BLaER1 treated with 17β-estradiol and CSF1 and Interleukin-3, amounts not matched to agents 10 nM and 100 nM (cell line): ENCODE results near the gene PATZ1.

ENCODE experiments used
- H3K27ac ChIP-seq, 11 experiments: shearing (Covaris generic); formaldehyde crosslinking; 2 replicates each; pipeline ENCODE4 v1.8.1; 2022
- H3K27me3 ChIP-seq, 11 experiments: shearing (Covaris generic); formaldehyde crosslinking; 2 replicates each; pipeline ENCODE4 v1.8.1; 2022
- H3K36me3 ChIP-seq, 11 experiments: shearing (Covaris generic); formaldehyde crosslinking; 2 replicates each; pipeline ENCODE4 v1.8.1; 2022
- H3K4me1 ChIP-seq, 10 experiments: shearing (Covaris generic); formaldehyde crosslinking; 2 replicates each; pipeline ENCODE4 v1.8.1; 2022
- H3K4me2 ChIP-seq, 11 experiments: shearing (Covaris generic); formaldehyde crosslinking; 2 replicates each; pipeline ENCODE4 v1.8.1; 2022
- H3K4me3 ChIP-seq, 10 experiments: shearing (Covaris generic); formaldehyde crosslinking; 2 replicates each; pipeline ENCODE4 v1.8.1; 2022
- H3K9ac ChIP-seq, 11 experiments: shearing (Covaris generic); formaldehyde crosslinking; 2 replicates each; pipeline ENCODE4 v1.8.1; 2022
- H3K9me3 ChIP-seq, 11 experiments: shearing (Covaris generic); formaldehyde crosslinking; replicated peaks in 1 of 11; 2 replicates each; pipeline ENCODE4 v1.8.1; 2022
- H4K20me1 ChIP-seq, 11 experiments: shearing (Covaris generic); formaldehyde crosslinking; 2 replicates each; pipeline ENCODE4 v1.8.1; 2022
- Cebpa-rat ChIP-seq, 11 experiments: shearing (Covaris generic); IDR thresholded peaks; 2 replicates each; pipeline ENCODE4 v1.8.1; 2022

The PATZ1 gene

GRCh38 chr22:31305194-31305593, 41.0 kb downstream of the PATZ1 start:
- no peak overlapping the region for H3K9ac ChIP-seq
- H4K20me1 ChIP-seq = no peaks in the 10 kb centered on the region
- no peak overlapping the region for H3K4me3 ChIP-seq
- peaks cover 6 to 20% (median 15%) of the 10 kb centered on the region in 10 experiments; a peak in 19 of 20 replicates for H3K4me1 ChIP-seq
- H3K36me3 ChIP-seq = no peaks in the 10 kb centered on the region
- no peaks in the 10 kb centered on the region for H3K27me3 ChIP-seq
- no peak overlapping the region for H3K4me2 ChIP-seq
- TF ChIP-seq Cebpa-rat (IDR thresholded peaks at IDR 0.05) = no peak
- no peak overlapping the region for H3K27ac ChIP-seq
- no peaks in the 10 kb centered on the region for H3K9me3 ChIP-seq

GRCh38 chr22:31302537-31302936, 43.6 kb downstream of the PATZ1 start:
- H4K20me1 ChIP-seq = no peaks in the 10 kb centered on the region
- H3K36me3 ChIP-seq = no peaks in the 10 kb centered on the region
- no peak overlapping the region for H3K27ac ChIP-seq
- no peak overlapping the region for H3K9ac ChIP-seq
- H3K4me1 ChIP-seq = peaks cover under 1 to 24% (median 9%) of the 10 kb centered on the region in 10 experiments; a peak in 16 of 20 replicates
- H3K27me3 ChIP-seq = no peaks in the 10 kb centered on the region
- H3K9me3 ChIP-seq = no peaks in the 10 kb centered on the region
- no peak for TF ChIP-seq Cebpa-rat (IDR thresholded peaks at IDR 0.05)
- H3K4me2 ChIP-seq = peak overlapping the region in 1 of 11 experiments; percentile 43; a peak in 2 of 22 replicates
- no peak overlapping the region for H3K4me3 ChIP-seq

- no peak for TF ChIP-seq Cebpa-rat (IDR thresholded peaks at IDR 0.05)
- Histone ChIP-seq H3K4me1 (peaks cover 6 to 29% (median 12%) of the 10 kb centered on the region in 10 experiments; a peak in 17 of 20 replicates), H4K20me1 (no peaks in the 10 kb centered on the region), H3K27ac (no peak overlapping the region), H3K27me3 (no peaks in the 10 kb centered on the region), H3K9me3 (no peaks in the 10 kb centered on the region), H3K4me3 (no peak overlapping the region), H3K4me2 (peak overlapping the region in 2 of 11 experiments; percentile 43 to 67; a peak in 5 of 22 replicates), H3K9ac (no peak overlapping the region), H3K36me3 (no peaks in the 10 kb centered on the region)
These were observed 44.1 kb downstream of the PATZ1 start for GRCh38 chr22:31302006-31302405.

- no peak for TF ChIP-seq Cebpa-rat (IDR thresholded peaks at IDR 0.05)
- H3K9me3 ChIP-seq = no peaks in the 10 kb centered on the region
These were observed 45.2 kb downstream of the PATZ1 start for GRCh38 chr22:31300896-31301295.

GRCh38 chr22:31295831-31296657, 50.1 kb downstream of the PATZ1 start:
- Histone ChIP-seq H3K36me3 (no peaks in the 10 kb centered on the region), H3K9me3 (no peaks in the 10 kb centered on the region), H3K4me2 (peak overlapping the region in 9 of 11 experiments; percentile 8 to 99 (median 56); a peak in 15 of 22 replicates), H3K27me3 (no peaks in the 10 kb centered on the region; a peak in 2 of 22 replicates), H4K20me1 (no peaks in the 10 kb centered on the region), H3K4me1 (peaks cover 29 to 68% (median 59%) of the 10 kb centered on the region in 10 experiments), H3K9ac (peak overlapping the region in 7 of 11 experiments; percentile 1 to 62 (median 38); a peak in 7 of 22 replicates), H3K4me3 (no peak overlapping the region), H3K27ac (peak overlapping the region; percentile 7 to 75 (median 42); a peak in 18 of 22 replicates)
- TF ChIP-seq Cebpa-rat (IDR thresholded peaks at IDR 0.05) = no peak

More at GRCh38 chr22:31300896-31301295, 45.2 kb downstream of the PATZ1 start:
- no peaks in the 10 kb centered on the region for H3K36me3 ChIP-seq
- H3K27me3 ChIP-seq = no peaks in the 10 kb centered on the region
- H3K27ac ChIP-seq = no peak overlapping the region
- H3K4me3 ChIP-seq = no peak overlapping the region
- no peak overlapping the region for H3K9ac ChIP-seq
- H3K4me1 ChIP-seq = peaks cover 0 to 40% (median 20%) of the 10 kb centered on the region in 10 experiments; a peak in 15 of 20 replicates
- H3K4me2 ChIP-seq = no peak overlapping the region
- H4K20me1 ChIP-seq = no peaks in the 10 kb centered on the region

- peak overlapping the region in 8 of 11 experiments; percentile 8 to 99 (median 60); a peak in 12 of 22 replicates for H3K4me2 ChIP-seq
- no peaks in the 10 kb centered on the region for H4K20me1 ChIP-seq
- H3K36me3 ChIP-seq = no peaks in the 10 kb centered on the region
- H3K9ac ChIP-seq = peak overlapping the region in 2 of 11 experiments; percentile 12 to 48; a peak in 3 of 22 replicates
- H3K4me1 ChIP-seq = peaks cover 32 to 68% (median 60%) of the 10 kb centered on the region in 10 experiments
- no peak for TF ChIP-seq Cebpa-rat (IDR thresholded peaks at IDR 0.05)
- no peaks in the 10 kb centered on the region; a peak in 2 of 22 replicates for H3K27me3 ChIP-seq
- no peaks in the 10 kb centered on the region for H3K9me3 ChIP-seq
- H3K4me3 ChIP-seq = no peak overlapping the region
- peak overlapping the region in 10 of 11 experiments; percentile 6 to 75 (median 47); a peak in 12 of 22 replicates for H3K27ac ChIP-seq
These were observed 50.8 kb downstream of the PATZ1 start for GRCh38 chr22:31295360-31295759.

- H3K4me1 ChIP-seq = peaks cover 60 to 86% (median 80%) of the 10 kb centered on the region in 10 experiments
- no peaks in the 10 kb centered on the region; a peak in 2 of 22 replicates for H4K20me1 ChIP-seq
- H3K27ac ChIP-seq = peak within 1 kb of the TSS; percentile 83 to 99 (median 94)
- H3K9ac ChIP-seq = peak within 1 kb of the TSS; percentile 85 to 98 (median 87)
- TF ChIP-seq Cebpa-rat (IDR thresholded peaks at IDR 0.05) = no peak
- peaks cover 0 to 17% (median 0%) of the 10 kb centered on the region in 11 experiments; a peak in 3 of 22 replicates for H3K36me3 ChIP-seq
- peak within 1 kb of the TSS; percentile 60 to 80 (median 67) for H3K4me3 ChIP-seq
- H3K9me3 ChIP-seq = no peaks in the 10 kb centered on the region
- no peaks in the 10 kb centered on the region; a peak in 2 of 22 replicates for H3K27me3 ChIP-seq
- H3K4me2 ChIP-seq = peak within 1 kb of the TSS; percentile 96 to 100 (median 99)
These were observed 53.7 kb downstream of the PATZ1 start, which contains the start of gene PIK3IP1 for GRCh38 chr22:31292236-31292989. Gene PIK3IP1, minus strand, starts transcription at chr22:31292488. Its CDS starts 144 bp downstream, at chr22:31292344.

- Histone ChIP-seq H3K27me3 (no peaks in the 10 kb centered on the region; a peak in 2 of 22 replicates), H3K4me1 (peaks cover 66 to 87% (median 80%) of the 10 kb centered on the region in 10 experiments), H3K9me3 (no peaks in the 10 kb centered on the region), H3K4me2 (peak overlapping the region; percentile 96 to 100 (median 99)), H3K9ac (peak overlapping the region; percentile 85 to 98 (median 87)), H4K20me1 (no peaks in the 10 kb centered on the region; a peak in 2 of 22 replicates), H3K4me3 (peak overlapping the region; percentile 60 to 80 (median 67)), H3K27ac (peak overlapping the region; percentile 83 to 99 (median 94)), H3K36me3 (peaks cover 0 to 17% (median 0%) of the 10 kb centered on the region in 11 experiments; a peak in 3 of 22 replicates)
- no peak for TF ChIP-seq Cebpa-rat (IDR thresholded peaks at IDR 0.05)
These were observed 54.5 kb downstream of the PATZ1 start for GRCh38 chr22:31291481-31292235.
